Measurements from ENCODE around the gene VPS26B.

Gene VPS26B

GRCh38 chr11:134243913-134244312, 19.4 kb downstream of the VPS26B start:
- Histone ChIP-seq H2AK5ac (ENCODE audit: low read length) (no peak overlapping the region), H4K12ac (ENCODE audit: low read depth, low read length) (no peak overlapping the region), H3K27ac (ENCODE audit: low read depth, low read length) (no peak overlapping the region), H3K4ac (ENCODE audit: low read depth, low read length) (no peak overlapping the region), H3K23ac (ENCODE audit: low read length) (no peak overlapping the region), H4K8ac (ENCODE audit: low read depth, low read length) (no peak overlapping the region), H2BK5ac (ENCODE audit: low read depth, low read length, poor library complexity) (no peak overlapping the region), H3K4me3 (ENCODE audit: low read depth, low read length) (no peak overlapping the region), H3K36me3 (ENCODE audit: control insufficient read depth in 1 of 2, insufficient read depth in 2 of 2, low read length in 2 of 2) (peaks cover 36 to 60% of the 10 kb centered on the region in 2 experiments), H3K4me1 (ENCODE audit: control insufficient read depth in 1 of 2, insufficient read depth in 2 of 2, low read length in 2 of 2) (peaks cover 0 to 4% of the 10 kb centered on the region in 2 experiments), H3K9ac (ENCODE audit: low read length) (no peak overlapping the region), H3K27me3 (ENCODE audit: insufficient read depth, low read length) (no peaks in the 10 kb centered on the region), H3K9me3 (ENCODE audit: insufficient read depth, low read depth, low read length) (no peaks in the 10 kb centered on the region), H3K14ac (ENCODE audit: low read length) (no peak overlapping the region), H3K79me1 (ENCODE audit: low read length) (no peaks in the 10 kb centered on the region), H3K18ac (ENCODE audit: low read length) (no peak overlapping the region), H3K79me2 (ENCODE audit: control insufficient read depth, insufficient read depth, low read length, poor library complexity) (no peaks in the 10 kb centered on the region), H4K91ac (ENCODE audit: low read depth, low read length) (no peak overlapping the region), H2AFZ (ENCODE audit: insufficient read depth, low read length, poor library complexity) (no peak overlapping the region), H3K4me2 (ENCODE audit: low read length) (no peak overlapping the region), H2BK120ac (ENCODE audit: insufficient read depth, low read length, poor library complexity) (no peak overlapping the region), H2BK12ac (ENCODE audit: low read length) (no peak overlapping the region)
- WGBS (ENCODE audit: extremely low coverage, insufficient coverage, insufficient read length): no CpG with 5 or more reads among the region's 4 CpGs
- DNase-seq: no peak

- Histone ChIP-seq H3K27me3 (ENCODE audit: insufficient read depth, low read length) (no peaks in the 10 kb centered on the region), H3K79me1 (ENCODE audit: low read length) (no peaks in the 10 kb centered on the region), H2BK5ac (ENCODE audit: low read depth, low read length, poor library complexity) (no peak overlapping the region), H2AFZ (ENCODE audit: insufficient read depth, low read length, poor library complexity) (no peak overlapping the region), H3K4me3 (ENCODE audit: low read depth, low read length) (no peak overlapping the region), H2BK12ac (ENCODE audit: low read length) (no peak overlapping the region), H3K23ac (ENCODE audit: low read length) (no peak overlapping the region), H4K8ac (ENCODE audit: low read depth, low read length) (no peak overlapping the region), H3K18ac (ENCODE audit: low read length) (no peak overlapping the region), H3K36me3 (ENCODE audit: control insufficient read depth in 1 of 2, insufficient read depth in 2 of 2, low read length in 2 of 2) (peaks cover 34 to 62% of the 10 kb centered on the region in 2 experiments), H3K4ac (ENCODE audit: low read depth, low read length) (no peak overlapping the region), H3K4me1 (ENCODE audit: control insufficient read depth in 1 of 2, insufficient read depth in 2 of 2, low read length in 2 of 2) (peaks cover 0 to 4% of the 10 kb centered on the region in 2 experiments), H3K9ac (ENCODE audit: low read length) (no peak overlapping the region), H3K27ac (ENCODE audit: low read depth, low read length) (no peak overlapping the region), H3K79me2 (ENCODE audit: control insufficient read depth, insufficient read depth, low read length, poor library complexity) (no peaks in the 10 kb centered on the region), H3K4me2 (ENCODE audit: low read length) (no peak overlapping the region), H4K91ac (ENCODE audit: low read depth, low read length) (no peak overlapping the region), H3K9me3 (ENCODE audit: insufficient read depth, low read depth, low read length) (no peaks in the 10 kb centered on the region), H3K14ac (ENCODE audit: low read length) (no peak overlapping the region), H2AK5ac (ENCODE audit: low read length) (no peak overlapping the region), H2BK120ac (ENCODE audit: insufficient read depth, low read length, poor library complexity) (no peak overlapping the region), H4K12ac (ENCODE audit: low read depth, low read length) (no peak overlapping the region)
- peak in 1 of 2 donors; percentile 48 for DNase-seq
- no CpG with 5 or more reads among the region's 7 CpGs for WGBS (ENCODE audit: extremely low coverage, insufficient coverage, insufficient read length)
These were observed 20.1 kb downstream of the VPS26B start for GRCh38 chr11:134244593-134244992.

- no peaks in the 10 kb centered on the region for H3K9me3 ChIP-seq (ENCODE audit: insufficient read depth, low read depth, low read length)
- H2BK5ac ChIP-seq (ENCODE audit: low read depth, low read length, poor library complexity): no peak overlapping the region
- H2BK120ac ChIP-seq (ENCODE audit: insufficient read depth, low read length, poor library complexity): no peak overlapping the region
- WGBS (ENCODE audit: extremely low coverage, insufficient coverage, insufficient read length): no CpG with 5 or more reads among the region's 14 CpGs
- H3K36me3 ChIP-seq (ENCODE audit: control insufficient read depth in 1 of 2, insufficient read depth in 2 of 2, low read length in 2 of 2): peaks cover 34 to 60% of the 10 kb centered on the region in 2 experiments
- H3K27me3 ChIP-seq (ENCODE audit: insufficient read depth, low read length): no peaks in the 10 kb centered on the region
- no peak overlapping the region for H4K8ac ChIP-seq (ENCODE audit: low read depth, low read length)
- H3K4me3 ChIP-seq (ENCODE audit: low read depth, low read length): no peak overlapping the region
- no peak overlapping the region for H3K9ac ChIP-seq (ENCODE audit: low read length)
- H3K4me2 ChIP-seq (ENCODE audit: low read length): no peak overlapping the region
- H2AK5ac ChIP-seq (ENCODE audit: low read length): no peak overlapping the region
- H3K79me2 ChIP-seq (ENCODE audit: control insufficient read depth, insufficient read depth, low read length, poor library complexity): no peaks in the 10 kb centered on the region
- H2BK12ac ChIP-seq (ENCODE audit: low read length): no peak overlapping the region
- H2AFZ ChIP-seq (ENCODE audit: insufficient read depth, low read length, poor library complexity): no peak overlapping the region
- H3K4ac ChIP-seq (ENCODE audit: low read depth, low read length): no peak overlapping the region
- H4K12ac ChIP-seq (ENCODE audit: low read depth, low read length): no peak overlapping the region
- no peak overlapping the region for H3K18ac ChIP-seq (ENCODE audit: low read length)
- no peaks in the 10 kb centered on the region for H3K79me1 ChIP-seq (ENCODE audit: low read length)
- H3K27ac ChIP-seq (ENCODE audit: low read depth, low read length): no peak overlapping the region
- DNase-seq: no peak
- H4K91ac ChIP-seq (ENCODE audit: low read depth, low read length): no peak overlapping the region
- H3K23ac ChIP-seq (ENCODE audit: low read length): no peak overlapping the region
- no peak overlapping the region for H3K14ac ChIP-seq (ENCODE audit: low read length)
- peaks cover 0 to 4% of the 10 kb centered on the region in 2 experiments for H3K4me1 ChIP-seq (ENCODE audit: control insufficient read depth in 1 of 2, insufficient read depth in 2 of 2, low read length in 2 of 2)
These were observed 21.0 kb downstream of the VPS26B start for GRCh38 chr11:134245434-134245833.

GRCh38 chr11:134246100-134246499, 21.6 kb downstream of the VPS26B start:
- H4K12ac ChIP-seq (ENCODE audit: low read depth, low read length): no peak overlapping the region

More at GRCh38 chr11:134246100-134246499, 21.6 kb downstream of the VPS26B start:
- no peaks in the 10 kb centered on the region for H3K27me3 ChIP-seq (ENCODE audit: insufficient read depth, low read length)
- no peak overlapping the region for H2AK5ac ChIP-seq (ENCODE audit: low read length)
- H3K9me3 ChIP-seq (ENCODE audit: insufficient read depth, low read depth, low read length): no peaks in the 10 kb centered on the region
- no peaks in the 10 kb centered on the region for H3K79me1 ChIP-seq (ENCODE audit: low read length)
- H3K36me3 ChIP-seq (ENCODE audit: control insufficient read depth in 1 of 2, insufficient read depth in 2 of 2, low read length in 2 of 2): peaks cover 32 to 58% of the 10 kb centered on the region in 2 experiments
- no peak overlapping the region for H4K91ac ChIP-seq (ENCODE audit: low read depth, low read length)
- no peak overlapping the region for H2BK12ac ChIP-seq (ENCODE audit: low read length)
- no peak overlapping the region for H3K9ac ChIP-seq (ENCODE audit: low read length)
- no peak overlapping the region for H3K23ac ChIP-seq (ENCODE audit: low read length)
- H3K4me2 ChIP-seq (ENCODE audit: low read length): no peak overlapping the region
- no peak overlapping the region for H2AFZ ChIP-seq (ENCODE audit: insufficient read depth, low read length, poor library complexity)
- H2BK5ac ChIP-seq (ENCODE audit: low read depth, low read length, poor library complexity): no peak overlapping the region
- no peak for DNase-seq
- no peak overlapping the region for H3K27ac ChIP-seq (ENCODE audit: low read depth, low read length)
- no peak overlapping the region for H4K8ac ChIP-seq (ENCODE audit: low read depth, low read length)
- no CpG with 5 or more reads among the region's 11 CpGs for WGBS (ENCODE audit: extremely low coverage, insufficient coverage, insufficient read length)
- H3K4me1 ChIP-seq (ENCODE audit: control insufficient read depth in 1 of 2, insufficient read depth in 2 of 2, low read length in 2 of 2): peaks cover 0 to 4% of the 10 kb centered on the region in 2 experiments
- H3K4me3 ChIP-seq (ENCODE audit: low read depth, low read length): no peak overlapping the region
- no peak overlapping the region for H3K18ac ChIP-seq (ENCODE audit: low read length)
- no peak overlapping the region for H2BK120ac ChIP-seq (ENCODE audit: insufficient read depth, low read length, poor library complexity)
- no peak overlapping the region for H3K14ac ChIP-seq (ENCODE audit: low read length)
- H3K79me2 ChIP-seq (ENCODE audit: control insufficient read depth, insufficient read depth, low read length, poor library complexity): no peaks in the 10 kb centered on the region
- H3K4ac ChIP-seq (ENCODE audit: low read depth, low read length): no peak overlapping the region

All from trophoblast cell (in vitro differentiated cells and primary cell).